GM12874 (cell line): ENCODE data around the gene CTNNA1.

Experiments used
- CTCF ChIP-seq: IDR thresholded peaks from 2 replicates; pipeline ENCODE4 v1.5.1; 2011; ENCODE audit warnings: low read depth, mild to moderate bottlenecking, control low read depth, low read length, moderate library complexity; ENCODE audit not compliant: insufficient read depth

Gene CTNNA1

DNA sequence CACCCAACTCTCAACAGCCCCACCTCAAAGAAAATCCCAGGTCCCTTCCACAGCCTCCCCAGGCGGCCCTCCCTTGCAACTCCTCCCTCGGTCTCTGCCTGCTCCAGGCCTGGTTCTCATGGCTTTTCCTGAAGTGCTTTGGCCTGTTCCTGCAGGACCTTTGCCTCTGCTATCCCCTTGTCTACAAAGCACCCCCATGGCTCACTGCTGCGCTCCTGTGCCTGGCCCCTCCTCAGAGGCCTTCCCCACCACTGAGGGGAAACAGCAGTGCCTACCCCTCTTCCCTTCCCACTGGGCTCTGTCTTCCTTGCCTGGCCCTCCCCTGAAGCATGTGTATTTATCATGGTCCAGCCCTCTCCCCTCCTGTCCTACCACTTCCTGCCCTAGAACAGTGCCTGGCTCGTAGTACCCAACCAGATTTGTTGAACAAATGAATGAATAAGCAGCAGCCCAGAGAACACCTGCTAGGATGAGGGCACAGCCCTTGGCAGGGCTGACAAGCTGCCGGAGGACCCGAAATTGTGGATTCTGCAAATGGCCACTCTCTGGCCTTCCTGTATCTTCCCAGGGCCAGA is 190.5 kb downstream of the CTNNA1 start:
- no peak for TF ChIP-seq CTCF

DNA sequence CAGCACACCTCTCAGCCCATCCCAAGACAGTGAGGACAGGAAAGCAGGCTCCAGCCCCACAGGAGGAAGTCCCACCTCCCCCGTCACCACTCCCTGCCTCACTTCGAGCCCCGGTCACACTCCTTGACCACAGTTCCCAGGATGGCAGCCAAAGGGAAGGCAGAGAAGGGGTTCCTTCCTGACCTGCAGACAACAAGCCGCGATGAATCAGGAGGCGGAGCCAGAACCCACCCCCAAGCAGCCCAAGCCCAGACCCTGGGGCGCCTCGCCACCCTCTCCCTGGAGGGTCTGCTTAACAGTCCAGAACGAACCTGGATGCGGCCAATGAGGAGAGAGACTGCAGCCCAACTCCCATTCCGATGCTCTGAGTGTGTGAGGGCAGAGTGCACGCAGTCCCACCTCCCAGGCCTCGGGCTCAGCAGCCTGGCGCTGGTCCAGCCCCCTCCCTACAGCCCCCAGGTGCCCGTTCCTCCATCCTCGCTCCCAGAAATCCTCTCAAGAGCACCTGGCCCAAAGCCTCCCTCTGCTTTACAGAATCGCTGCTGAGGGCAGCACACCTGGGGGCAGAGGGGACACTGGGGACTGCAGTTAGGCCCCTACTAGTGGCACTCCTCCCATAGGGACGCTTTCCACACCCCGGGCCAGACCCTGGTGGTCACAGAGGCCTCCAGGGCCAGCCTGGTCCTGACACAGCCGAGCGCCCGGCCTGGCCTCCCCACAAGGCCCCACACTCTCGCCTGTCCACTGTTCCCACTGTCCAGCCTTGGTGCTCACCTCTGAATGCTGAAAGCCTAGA is 191.5 kb downstream of the CTNNA1 start:
- TF ChIP-seq CTCF: no peak

GRCh38 chr5:138945421-138946240 is 192.4 kb downstream of the CTNNA1 start:
- no peak for TF ChIP-seq CTCF

DNA sequence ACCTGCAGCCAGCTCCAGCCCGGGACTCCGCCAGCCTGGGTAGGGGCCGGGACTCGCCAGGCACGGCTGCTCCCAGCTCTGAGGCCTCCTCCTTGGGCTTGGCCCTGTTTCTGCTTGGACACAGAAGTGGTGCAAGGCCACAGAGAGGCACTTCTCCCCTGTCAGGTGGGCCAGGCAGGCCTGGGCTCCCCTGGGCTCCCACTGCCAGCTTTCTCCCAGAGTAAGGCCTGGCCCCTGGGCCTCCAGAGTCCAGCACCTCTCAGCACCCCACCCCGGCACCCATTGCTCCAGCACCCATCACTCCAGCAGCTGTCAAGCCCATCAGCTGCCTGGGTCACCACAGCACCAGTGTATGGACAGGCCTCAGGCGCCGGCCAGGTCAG is 193.0 kb downstream of the CTNNA1 start:
- no peak for TF ChIP-seq CTCF

DNA sequence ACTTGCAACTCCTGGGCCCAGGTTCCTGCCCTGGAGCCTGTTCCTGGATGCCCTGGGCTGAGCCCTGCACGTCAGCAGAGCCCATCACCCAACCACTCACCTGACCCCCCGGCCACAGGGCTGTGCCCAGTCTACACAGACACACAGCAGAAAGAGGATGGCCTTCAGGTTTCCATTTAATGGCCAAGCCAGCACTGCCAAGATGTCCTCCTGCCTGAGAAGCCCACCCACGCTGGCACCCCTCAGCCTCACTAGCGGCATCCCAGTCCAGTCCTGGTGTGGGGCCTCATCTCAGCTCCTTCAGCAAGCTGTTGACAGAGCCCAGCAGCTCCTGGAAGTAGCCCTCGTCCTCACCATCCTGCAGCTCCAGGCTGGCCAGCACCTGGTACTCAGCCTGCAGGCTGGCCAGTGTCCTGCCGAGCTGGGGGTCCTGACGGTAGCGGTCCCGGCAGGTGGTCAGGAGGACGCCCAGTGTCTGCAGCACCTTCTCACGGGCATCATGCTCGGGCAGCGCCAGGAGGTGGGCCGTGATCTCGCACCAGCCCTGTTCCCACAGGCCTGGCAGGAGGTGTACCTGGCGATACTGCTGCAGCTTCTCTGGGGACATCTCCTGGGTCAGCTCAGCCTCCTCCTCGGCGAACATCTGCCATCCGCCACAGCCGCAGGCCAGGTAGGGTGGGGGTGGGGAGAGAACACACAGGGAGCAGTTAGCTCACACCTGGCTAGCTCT is 193.8 kb downstream of the CTNNA1 start:
- no peak for TF ChIP-seq CTCF

DNA sequence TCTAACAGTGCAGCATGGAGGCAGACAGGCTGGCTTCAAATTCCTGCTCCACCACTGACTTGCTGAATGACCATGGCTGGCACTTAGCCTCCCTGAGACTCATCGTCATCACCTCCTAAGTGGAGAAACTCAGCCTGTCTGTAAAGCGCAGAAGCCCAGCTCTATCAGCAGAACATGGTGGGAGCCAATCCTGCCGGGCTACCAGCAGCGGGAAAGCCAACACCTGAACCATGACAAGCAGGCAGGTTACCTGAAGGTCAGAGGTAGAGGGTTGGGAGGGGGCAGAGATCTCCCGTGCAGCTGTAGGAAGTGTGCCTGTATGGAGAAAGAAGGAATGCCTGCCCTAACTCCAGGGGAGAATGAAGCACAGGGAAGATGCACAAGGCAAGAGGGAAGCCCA is 194.6 kb downstream of the CTNNA1 start:
- TF ChIP-seq CTCF: no peak
